DMS53 (cell line): ENCODE measurements around the gene RASSF1.

Experiments used
- DNase-seq: peaks from one replicate; lab custom pipeline; 2025; lab: John Stamatoyannopoulos, UW

RASSF1 gene

GRCh38 chr3:50340448-50341329 is at the start of gene RASSF1:
Gene RASSF1 (minus strand): TSS chr3:50340836. CDS start chr3:50340805, 31 bp downstream.
- DNase-seq: no peak

GRCh38 chr3:50389414-50389767 is 48.8 kb upstream of the RASSF1 start:
- DNase-seq: no peak

GRCh38 chr3:50388720-50389413 is 48.2 kb upstream of the RASSF1 start:
- no peak for DNase-seq

- no peak for DNase-seq
These were observed 47.5 kb upstream of the RASSF1 start for GRCh38 chr3:50388016-50388719.

GRCh38 chr3:50385754-50386153 is 45.1 kb upstream of the RASSF1 start:
- DNase-seq: no peak

GRCh38 chr3:50383750-50384149 is 43.1 kb upstream of the RASSF1 start:
- DNase-seq: no peak

- DNase-seq: no peak
These were observed 42.1 kb upstream of the RASSF1 start for GRCh38 chr3:50382722-50383121.

- DNase-seq: no peak
These were observed 40.7 kb upstream of the RASSF1 start for GRCh38 chr3:50381383-50381782.

- no peak for DNase-seq
These were observed 39.9 kb upstream of the RASSF1 start for GRCh38 chr3:50380405-50381085.

- DNase-seq: no peak
These were observed 38.1 kb upstream of the RASSF1 start for GRCh38 chr3:50378757-50379156.

GRCh38 chr3:50378024-50378423 is 37.4 kb upstream of the RASSF1 start:
- DNase-seq: no peak

- no peak for DNase-seq
These were observed 34.8 kb upstream of the RASSF1 start for GRCh38 chr3:50375258-50375931.

- no peak for DNase-seq
These were observed 34.0 kb upstream of the RASSF1 start for GRCh38 chr3:50374363-50375257.

- no peak for DNase-seq
These were observed 32.8 kb upstream of the RASSF1 start for GRCh38 chr3:50373146-50374051.

- DNase-seq: peak; percentile 16
These were observed 31.7 kb upstream of the RASSF1 start for GRCh38 chr3:50372349-50372748.

- DNase-seq: no peak
These were observed 30.6 kb upstream of the RASSF1 start for GRCh38 chr3:50371133-50371685.

GRCh38 chr3:50370594-50370993 is 30.0 kb upstream of the RASSF1 start:
- peak; percentile 67 for DNase-seq

GRCh38 chr3:50369012-50369670 is 28.5 kb upstream of the RASSF1 start:
- DNase-seq: no peak

GRCh38 chr3:50365842-50366220 is 25.2 kb upstream of the RASSF1 start:
- no peak for DNase-seq
